H1 (cell line): ENCODE results near the gene PLSCR5. TPM values are rescaled to one million over a fixed set of nuclear protein-coding genes. Genes with fewer than 3 reads are reported as not detected.

ENCODE experiments used
- CTCF ChIA-PET: fragments of 300-600 bp; sonication (Branson Sonifier 250); formaldehyde crosslinking; loops from one replicate; lab custom pipeline; 2021; ENCODE audit not compliant: partially characterized antibody; lab: Charles Lee
- POLR2A ChIA-PET: fragments of 300-600 bp; sonication (Branson Sonifier 250); formaldehyde crosslinking; loops from one replicate; lab custom pipeline; 2021; ENCODE audit warnings: inconsistent platforms; ENCODE audit not compliant: partially characterized antibody; lab: Charles Lee
- DNase-seq, 2 experiments: peaks; one replicate each; pipeline versions ENCODE4 v3.0.0 to v3.0.0-alpha.2; 2010 to 2022; ENCODE audit warnings: low spot score in 2 of 2, low read depth in 1 of 2, mixed read lengths in 1 of 2
- FAIRE-seq: peaks from 2 replicates; lab custom pipeline; 2011; peaks lifted over from hg19 to GRCh38; lab: Jason Lieb, UNC
- H2AFZ ChIP-seq: 2 replicates; pipeline ENCODE4 v1.8.1; 2012; ENCODE audit warnings: low read length, inconsistent platforms
- H2AK5ac ChIP-seq: 2 replicates; pipeline ENCODE4 v1.6.1; 2013; ENCODE audit warnings: low read depth, low read length
- H2BK120ac ChIP-seq: replicated peaks from 2 replicates; pipeline ENCODE3; 2013; ENCODE audit warnings: low read depth, low read length, inconsistent platforms
- H2BK12ac ChIP-seq: 2 replicates; pipeline ENCODE4 v1.6.1; 2013; ENCODE audit warnings: low read depth, low read length
- H2BK15ac ChIP-seq: 2 replicates; pipeline ENCODE4 v1.6.1; 2013; ENCODE audit warnings: low read length
- H2BK20ac ChIP-seq: 2 replicates; pipeline ENCODE4 v1.6.1; 2013; ENCODE audit warnings: low read length
- H2BK5ac ChIP-seq: 2 replicates; pipeline ENCODE4 v1.6.1; 2013; ENCODE audit warnings: low read depth, low read length
- H3K14ac ChIP-seq: 2 replicates; pipeline ENCODE4 v1.6.1; 2013; ENCODE audit warnings: inconsistent platforms; ENCODE audit not compliant: insufficient read length
- H3K18ac ChIP-seq: 2 replicates; pipeline ENCODE4 v1.6.1; 2013; ENCODE audit warnings: low read length; ENCODE audit errors: extremely low read depth
- H3K23ac ChIP-seq: 2 replicates; pipeline ENCODE4 v1.6.1; 2013; ENCODE audit warnings: inconsistent platforms; ENCODE audit not compliant: insufficient read length
- H3K23me2 ChIP-seq: 2 replicates; pipeline ENCODE4 v1.6.1; 2013; ENCODE audit warnings: low read depth, low read length
- H3K27ac ChIP-seq: 2 replicates; pipeline ENCODE4 v1.6.1; 2011; ENCODE audit warnings: low read depth, low read length, inconsistent platforms
- H3K27me3 ChIP-seq, 4 experiments: replicated peaks in 1 of 4; 1 replicate in 1 of 4; 2 replicates in 3 of 4; pipeline versions ENCODE4 v1.6.1 to v1.8.1; 2011 to 2013; ENCODE audit warnings: low read length in 3 of 4, mild to moderate bottlenecking in 3 of 4, inconsistent platforms in 2 of 4, mixed read lengths in 2 of 4, moderate library complexity in 1 of 4; ENCODE audit not compliant: control insufficient read depth in 3 of 4, insufficient read depth in 3 of 4; ENCODE audit errors: extremely low read depth in 1 of 4
- H3K36me3 ChIP-seq, 4 experiments: 2 replicates each; pipeline versions ENCODE4 v1.6.1 to v1.8.1; 2011 to 2013; ENCODE audit warnings: mild to moderate bottlenecking in 4 of 4, low read length in 3 of 4, moderate library complexity in 2 of 4, control low read depth in 1 of 4, inconsistent platforms in 1 of 4; ENCODE audit not compliant: insufficient read depth in 4 of 4, control insufficient read depth in 2 of 4
- H3K4ac ChIP-seq: replicated peaks from 2 replicates; pipeline ENCODE3; 2013; ENCODE audit warnings: low read length, low read depth, mixed read lengths, inconsistent platforms; ENCODE audit not compliant: insufficient read length
- H3K4me1 ChIP-seq, 4 experiments: replicated peaks in 1 of 4; 1 replicate in 1 of 4; 2 replicates in 3 of 4; pipeline versions ENCODE4 v1.6.1 to v1.8.1; 2011 to 2013; ENCODE audit warnings: low read length in 3 of 4, inconsistent platforms in 2 of 4, mixed read lengths in 1 of 4; ENCODE audit not compliant: insufficient read depth in 4 of 4, control insufficient read depth in 3 of 4
- H3K4me2 ChIP-seq, 2 experiments: 2 replicates each; pipeline versions ENCODE4 v1.6.1 to v1.8.1; 2011 to 2013; ENCODE audit warnings: low read depth in 2 of 2, low read length in 2 of 2, control low read depth in 1 of 2, inconsistent platforms in 1 of 2, mild to moderate bottlenecking in 1 of 2; ENCODE audit not compliant: insufficient read depth in 1 of 2
- H3K4me3 ChIP-seq, 4 experiments: fragments of 200-600, 300-600 bp in 1 of 4; sonication (generic), shearing (Covaris generic), sonication (Bioruptor Twin) in 1 of 4; 2 replicates each; pipeline versions ENCODE4 v1.5.1 to v1.8.1; 2011 to 2016; ENCODE audit warnings: low read length in 4 of 4, low read depth in 3 of 4, control low read depth in 2 of 4, inconsistent platforms in 2 of 4, mild to moderate bottlenecking in 2 of 4, mixed read lengths in 1 of 4, moderate library complexity in 1 of 4; ENCODE audit not compliant: insufficient read depth in 2 of 4; ENCODE audit errors: extremely low read depth in 1 of 4
- H3K56ac ChIP-seq: replicated peaks from 2 replicates; pipeline ENCODE3; 2013; ENCODE audit warnings: low read depth, mild to moderate bottlenecking, mixed read lengths, low read length, inconsistent platforms; ENCODE audit not compliant: insufficient read length
- H3K79me1 ChIP-seq: 2 replicates; pipeline ENCODE4 v1.6.1; 2013; ENCODE audit warnings: low read depth, low read length, control low read depth
- H3K79me2 ChIP-seq, 2 experiments: 2 replicates each; pipeline versions ENCODE4 v1.6.1 to v1.8.1; 2012 to 2013; ENCODE audit warnings: low read length in 2 of 2, mild to moderate bottlenecking in 2 of 2, inconsistent platforms in 1 of 2; ENCODE audit not compliant: insufficient read depth in 2 of 2, control insufficient read depth in 1 of 2
- H3K9ac ChIP-seq, 4 experiments: replicated peaks in 1 of 4; 1 replicate in 1 of 4; 2 replicates in 3 of 4; pipeline versions ENCODE4 v1.6.1 to v1.8.1; 2011 to 2013; ENCODE audit warnings: low read depth in 3 of 4, low read length in 3 of 4, control low read depth in 2 of 4, mild to moderate bottlenecking in 2 of 4, moderate library complexity in 2 of 4, inconsistent platforms in 1 of 4; ENCODE audit errors: extremely low read depth in 1 of 4
- H3K9me3 ChIP-seq, 2 experiments: 2 replicates each; pipeline versions ENCODE4 v1.6.1 to v1.8.1; 2012 to 2013; ENCODE audit warnings: mild to moderate bottlenecking in 2 of 2, moderate library complexity in 2 of 2, control low read depth in 1 of 2, inconsistent platforms in 1 of 2, low read depth in 1 of 2, low read length in 1 of 2, mixed read lengths in 1 of 2; ENCODE audit not compliant: insufficient read depth in 2 of 2
- H4K20me1 ChIP-seq, 2 experiments: replicated peaks in 1 of 2; 2 replicates each; pipeline versions ENCODE3 to v1.8.1; 2011 to 2013; ENCODE audit warnings: inconsistent platforms in 2 of 2, low read length in 2 of 2, mild to moderate bottlenecking in 1 of 2; ENCODE audit not compliant: insufficient read depth in 2 of 2, control insufficient read depth in 1 of 2
- H4K5ac ChIP-seq: 2 replicates; pipeline ENCODE4 v1.6.1; 2013; ENCODE audit warnings: low read length, low read depth, mixed read lengths, inconsistent platforms; ENCODE audit not compliant: insufficient read length
- H4K8ac ChIP-seq: 2 replicates; pipeline ENCODE4 v1.8.0; 2013; ENCODE audit warnings: mild to moderate bottlenecking, moderate library complexity, low read length, inconsistent platforms; ENCODE audit not compliant: insufficient read depth; ENCODE audit errors: extremely low read depth
- H4K91ac ChIP-seq: replicated peaks from 2 replicates; pipeline ENCODE3; 2013; ENCODE audit warnings: low read length, mixed read lengths, inconsistent platforms; ENCODE audit not compliant: insufficient read length
- CREB1 ChIP-seq: IDR thresholded peaks from 2 replicates; pipeline ENCODE4 v1.6.1; 2012; ENCODE audit warnings: inconsistent platforms
- MAX ChIP-seq: IDR thresholded peaks from 2 replicates; pipeline ENCODE4 v1.6.1; 2012; ENCODE audit warnings: inconsistent platforms
- POU5F1 ChIP-seq: IDR thresholded peaks from 2 replicates; pipeline ENCODE4 v1.6.1; 2011; ENCODE audit warnings: low read depth, mild to moderate bottlenecking, low read length, moderate library complexity
- RXRA ChIP-seq: IDR thresholded peaks from 2 replicates; pipeline ENCODE4 v1.6.1; 2011; ENCODE audit warnings: low read depth, mild to moderate bottlenecking, low read length, moderate library complexity; ENCODE audit not compliant: insufficient read depth
- WGBS, 2 experiments: shearing (Covaris generic) in 1 of 2; methylation state at CpG; one replicate each; pipeline versions ENCODE4 v1.1.6 to v1.1.7; 2013 to 2015; ENCODE audit warnings: low lambda C conversion rate in 2 of 2, mixed read lengths in 2 of 2, inconsistent platforms in 1 of 2, low coverage in 1 of 2, missing lambda C conversion rate in 1 of 2; ENCODE audit not compliant: insufficient replicate concordance in 2 of 2, insufficient coverage in 1 of 2, insufficient read length in 1 of 2; ENCODE audit errors: extremely low coverage in 1 of 2, missing lambda C conversion rate in 1 of 2; 5-methylcytosine and 5-hydroxymethylcytosine counted together
- polyA plus RNA-seq, 7 experiments: library from polyadenylated mRNA; depleted of rRNA in 3 of 7; stranded (reverse) in 5 of 7; unstranded in 2 of 7; fragments of >200 nt in 5 of 7; fragments of 200-250 nt in 2 of 7; gene quantifications; 1 replicate in 5 of 7; 2 replicates in 1 of 7; 4 replicates in 1 of 7; pipeline versions ENCODE4 v1.2.1 to v1.2.3, GENCODE V29; 2011 to 2013; ENCODE audit warnings: missing spikeins in 2 of 7, mixed read lengths in 2 of 7
- total RNA-seq: library from RNA; stranded (reverse); fragmentation: NEBNext Ultra II Directional; extraction: Animal tissue kit (Norgen Biotek cat#: 25700); gene quantifications from 2 replicates; pipeline ENCODE4 v1.2.1, GENCODE V29; 2021

The PLSCR5 gene
- total and polyA plus RNA-seq, 2 of the 8 experiments (the other 6 are each of a cell fraction or from before 2014, with no cell fraction given): not detected

- Histone ChIP-seq H4K20me1 (no peaks in the 10 kb centered on the region), H3K27me3 (no peaks in the 10 kb centered on the region), H3K79me2 (no peaks in the 10 kb centered on the region), H3K4me3 (no peak overlapping the region), H3K27ac (no peak overlapping the region), H2AFZ (no peak overlapping the region), H4K8ac (no peak overlapping the region), H3K4me2 (no peak overlapping the region), H3K9ac (no peak overlapping the region), H3K56ac (no peak overlapping the region), H2BK15ac (no peak overlapping the region), H4K5ac (no peak overlapping the region), H3K4ac (no peak overlapping the region), H2BK12ac (no peak overlapping the region), H2BK5ac (no peak overlapping the region), H2BK120ac (no peak overlapping the region), H4K91ac (no peak overlapping the region), H3K18ac (no peak overlapping the region), H3K23ac (no peak overlapping the region), H3K4me1 (peaks cover 0 to 6% (median 2%) of the 10 kb centered on the region in 4 experiments; a peak in 2 of 7 replicates), H2AK5ac (no peak overlapping the region), H3K36me3 (no peaks in the 10 kb centered on the region; a peak in 1 of 8 replicates), H3K14ac (no peak overlapping the region), H3K23me2 (no peaks in the 10 kb centered on the region), H3K79me1 (no peaks in the 10 kb centered on the region), H2BK20ac (no peak overlapping the region), H3K9me3 (no peaks in the 10 kb centered on the region)
- POLR2A ChIA-PET: no interaction called here
- CTCF ChIA-PET: interaction anchor here (1.4 to 4.9 kb wide), 3 partner anchors 11 to 96 kb away, joined by 3 to 27 read pairs (median 4); no protein-coding TSS in a partner anchor
- FAIRE-seq: no peak
- WGBS, 2 experiments: 85% methylated on average over 2 of the region's 2 CpGs; no CpG with 5 or more reads in 1 of the 2 experiments
- no peak for TF ChIP-seq MAX
- no peak for TF ChIP-seq POU5F1
- TF ChIP-seq CREB1: no peak
- TF ChIP-seq RXRA: no peak
- DNase-seq: no peak
Observed at GRCh38 chr3:146650691-146651442, 45.7 kb upstream of the PLSCR5 start.
